ENCODE data around the gene ZNF775.
A peak's percentile ranks its signal among the peaks of the same experiment; 100 is the strongest.

ZNF775 gene

DNA sequence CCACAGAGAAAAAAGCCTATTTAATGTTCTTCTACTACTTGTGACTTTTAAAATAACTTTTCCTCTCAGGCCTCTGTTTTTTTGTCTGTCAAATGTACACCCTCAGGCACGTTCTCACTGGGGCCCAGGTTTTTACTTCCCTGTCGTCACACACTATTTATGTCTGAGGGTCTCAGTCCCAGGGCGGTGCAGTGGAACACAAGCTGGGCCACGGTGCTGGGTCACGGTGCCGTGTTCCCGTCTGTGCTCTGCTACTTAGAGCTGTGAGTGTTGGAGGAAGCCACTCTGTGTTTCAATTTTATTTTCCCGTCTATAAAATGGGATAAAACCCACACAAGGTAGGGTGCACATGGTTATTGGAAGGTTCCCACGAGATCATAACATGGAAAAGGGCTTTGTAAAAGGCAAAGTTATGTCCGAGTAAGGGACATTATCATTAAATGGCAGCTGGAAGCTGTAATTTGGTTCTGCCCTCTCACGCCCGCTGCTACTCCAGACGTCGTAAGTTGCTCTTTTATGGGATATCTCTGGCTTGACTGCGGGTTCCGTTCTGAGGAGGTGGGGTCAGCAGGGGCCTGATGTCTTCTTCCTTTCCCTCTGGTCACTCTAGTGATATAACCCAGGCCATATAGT, 25.2 kb downstream of the ZNF775 start:
- Histone ChIP-seq H3K27me3 (ENCODE audit: insufficient read depth, low read depth, severe bottlenecking) (no peaks in the 10 kb centered on the region), H3K4me3 (ENCODE audit: low read depth, low read length) (peak overlapping the region; percentile 78), H3K27ac (peak overlapping the region; percentile 94), H3K36me3 (peaks cover 3% of the 10 kb centered on the region), H3K9me3 (ENCODE audit: severe bottlenecking) (no peaks in the 10 kb centered on the region)
- DNase-seq = peak; percentile 5
- TF ChIP-seq, protein P1, sequence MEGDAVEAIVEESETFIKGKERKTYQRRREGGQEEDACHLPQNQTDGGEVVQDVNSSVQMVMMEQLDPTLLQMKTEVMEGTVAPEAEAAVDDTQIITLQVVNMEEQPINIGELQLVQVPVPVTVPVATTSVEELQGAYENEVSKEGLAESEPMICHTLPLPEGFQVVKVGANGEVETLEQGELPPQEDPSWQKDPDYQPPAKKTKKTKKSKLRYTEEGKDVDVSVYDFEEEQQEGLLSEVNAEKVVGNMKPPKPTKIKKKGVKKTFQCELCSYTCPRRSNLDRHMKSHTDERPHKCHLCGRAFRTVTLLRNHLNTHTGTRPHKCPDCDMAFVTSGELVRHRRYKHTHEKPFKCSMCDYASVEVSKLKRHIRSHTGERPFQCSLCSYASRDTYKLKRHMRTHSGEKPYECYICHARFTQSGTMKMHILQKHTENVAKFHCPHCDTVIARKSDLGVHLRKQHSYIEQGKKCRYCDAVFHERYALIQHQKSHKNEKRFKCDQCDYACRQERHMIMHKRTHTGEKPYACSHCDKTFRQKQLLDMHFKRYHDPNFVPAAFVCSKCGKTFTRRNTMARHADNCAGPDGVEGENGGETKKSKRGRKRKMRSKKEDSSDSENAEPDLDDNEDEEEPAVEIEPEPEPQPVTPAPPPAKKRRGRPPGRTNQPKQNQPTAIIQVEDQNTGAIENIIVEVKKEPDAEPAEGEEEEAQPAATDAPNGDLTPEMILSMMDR (IDR thresholded peaks at IDR 0.05; ENCODE audit: low read depth, low read length) = no peak

DNA sequence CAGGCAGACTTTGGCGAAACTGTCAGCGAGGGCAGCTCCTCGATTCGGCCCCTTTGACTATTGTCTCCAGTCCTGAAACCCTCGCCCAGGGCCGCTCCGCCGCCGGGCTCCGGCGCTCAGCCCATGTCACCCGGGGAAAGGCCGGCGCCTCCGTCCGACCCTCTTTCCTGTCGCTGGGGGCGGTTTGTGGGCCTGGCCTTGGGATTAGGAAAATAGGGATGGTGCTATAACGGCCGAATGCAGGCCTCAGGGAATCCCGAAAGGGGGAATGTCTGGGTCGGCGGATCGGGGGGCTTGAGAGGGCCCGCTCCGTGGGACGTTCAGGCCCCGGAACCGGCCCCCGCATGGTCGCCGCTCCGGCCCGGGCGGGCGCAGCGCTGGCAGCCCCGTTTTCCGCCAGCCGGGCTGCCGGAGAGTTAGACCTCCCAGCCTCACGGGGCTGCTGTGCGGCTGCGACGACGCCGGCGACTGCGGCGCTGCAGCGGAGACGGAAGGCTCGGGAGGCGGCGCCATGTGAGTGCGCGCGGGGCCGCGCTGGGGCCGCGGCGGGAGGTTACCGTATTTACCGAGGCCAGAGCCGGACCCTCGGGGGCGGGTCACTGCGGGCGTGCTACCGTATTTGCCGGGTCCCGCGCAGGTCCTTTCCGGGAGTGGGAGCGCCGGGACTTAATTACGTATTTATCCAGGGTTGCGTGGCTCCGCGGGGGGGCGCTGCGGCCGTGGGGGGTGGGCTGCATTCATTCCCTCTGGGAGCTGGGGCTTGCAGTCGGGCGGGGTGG, 25.9 kb downstream of the ZNF775 start:
- H3K9me3 ChIP-seq (ENCODE audit: severe bottlenecking) = no peaks in the 10 kb centered on the region
- DNase-seq = peak; percentile 92
- peak overlapping the region; percentile 94 for H3K27ac ChIP-seq
- H3K27me3 ChIP-seq (ENCODE audit: insufficient read depth, low read depth, severe bottlenecking) = no peaks in the 10 kb centered on the region
- peaks cover 4% of the 10 kb centered on the region for H3K36me3 ChIP-seq
- peak overlapping the region; percentile 78 for H3K4me3 ChIP-seq (ENCODE audit: low read depth, low read length)
- TF ChIP-seq, protein P1 (IDR thresholded peaks at IDR 0.05; ENCODE audit: low read depth, low read length) = no peak

- no peak for DNase-seq
- H3K27ac ChIP-seq = peak overlapping the region; percentile 94
These were observed 26.6 kb downstream of the ZNF775 start for GRCh38 chr7:150405584-150406311.

DNA sequence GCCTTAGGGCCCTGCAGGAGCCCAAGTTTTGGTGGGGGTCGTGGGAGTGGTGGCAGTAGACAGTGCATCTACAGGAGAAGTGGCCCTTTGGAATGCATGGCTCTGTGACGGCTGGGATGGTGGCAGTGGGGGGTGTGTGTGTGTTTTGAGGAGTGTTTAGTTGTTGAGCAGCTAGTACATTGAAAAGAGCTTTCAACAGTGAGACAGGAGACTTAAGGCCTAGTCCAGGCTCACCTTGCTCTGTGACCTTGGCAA, 27.1 kb downstream of the ZNF775 start:
- Histone ChIP-seq H3K36me3 (peaks cover 15% of the 10 kb centered on the region), H3K9me3 (ENCODE audit: severe bottlenecking) (no peaks in the 10 kb centered on the region), H3K27me3 (ENCODE audit: insufficient read depth, low read depth, severe bottlenecking) (no peaks in the 10 kb centered on the region), H3K27ac (peak overlapping the region; percentile 94), H3K4me3 (ENCODE audit: low read depth, low read length) (peak overlapping the region; percentile 78)
- no peak for DNase-seq
- TF ChIP-seq, protein P1 (IDR thresholded peaks at IDR 0.05; ENCODE audit: low read depth, low read length) = no peak

More at GRCh38 chr7:150405584-150406311, 26.6 kb downstream of the ZNF775 start:
- TF ChIP-seq, protein P1 (IDR thresholded peaks at IDR 0.05; ENCODE audit: low read depth, low read length) = no peak
- Histone ChIP-seq H3K27me3 (ENCODE audit: insufficient read depth, low read depth, severe bottlenecking) (no peaks in the 10 kb centered on the region), H3K4me3 (ENCODE audit: low read depth, low read length) (peak overlapping the region; percentile 78), H3K9me3 (ENCODE audit: severe bottlenecking) (no peaks in the 10 kb centered on the region), H3K36me3 (peaks cover 12% of the 10 kb centered on the region)

GRCh38 chr7:150406567-150407421, 27.7 kb downstream of the ZNF775 start:
- peaks cover 15% of the 10 kb centered on the region for H3K36me3 ChIP-seq
- H3K9me3 ChIP-seq (ENCODE audit: severe bottlenecking) = no peaks in the 10 kb centered on the region
- H3K4me3 ChIP-seq (ENCODE audit: low read depth, low read length) = no peak overlapping the region
- no peak for DNase-seq
- peak overlapping the region; percentile 94 for H3K27ac ChIP-seq
- TF ChIP-seq, protein P1 (IDR thresholded peaks at IDR 0.05; ENCODE audit: low read depth, low read length) = no peak
- H3K27me3 ChIP-seq (ENCODE audit: insufficient read depth, low read depth, severe bottlenecking) = no peaks in the 10 kb centered on the region

All from WERI-Rb-1 (cell line).